ENCODE data around the gene DNAI2.

Gene DNAI2

DNA sequence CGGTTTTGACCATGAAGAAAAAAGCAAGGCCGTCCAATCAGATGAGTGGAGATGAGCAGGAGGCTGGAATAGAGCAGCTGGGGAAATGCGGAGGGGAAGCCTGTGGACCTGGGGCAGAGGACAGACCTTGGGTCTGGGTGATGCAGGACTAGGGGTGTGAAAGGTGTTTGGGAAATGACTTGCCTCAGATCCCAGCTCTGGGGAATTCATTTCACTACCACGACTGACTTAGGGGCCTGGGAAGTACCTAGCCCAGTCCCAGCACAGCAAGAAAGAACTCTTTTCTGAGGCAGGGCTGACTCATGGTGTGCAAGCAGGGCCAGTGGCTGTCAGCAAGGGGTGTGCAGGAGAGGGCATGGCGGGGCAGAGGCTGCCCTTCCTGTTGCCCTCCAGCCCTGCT is 14.8 kb downstream of the DNAI2 start:
- no peak for TF ChIP-seq ZFX (IDR thresholded peaks at IDR 0.05)
- TF ChIP-seq, protein P1, sequence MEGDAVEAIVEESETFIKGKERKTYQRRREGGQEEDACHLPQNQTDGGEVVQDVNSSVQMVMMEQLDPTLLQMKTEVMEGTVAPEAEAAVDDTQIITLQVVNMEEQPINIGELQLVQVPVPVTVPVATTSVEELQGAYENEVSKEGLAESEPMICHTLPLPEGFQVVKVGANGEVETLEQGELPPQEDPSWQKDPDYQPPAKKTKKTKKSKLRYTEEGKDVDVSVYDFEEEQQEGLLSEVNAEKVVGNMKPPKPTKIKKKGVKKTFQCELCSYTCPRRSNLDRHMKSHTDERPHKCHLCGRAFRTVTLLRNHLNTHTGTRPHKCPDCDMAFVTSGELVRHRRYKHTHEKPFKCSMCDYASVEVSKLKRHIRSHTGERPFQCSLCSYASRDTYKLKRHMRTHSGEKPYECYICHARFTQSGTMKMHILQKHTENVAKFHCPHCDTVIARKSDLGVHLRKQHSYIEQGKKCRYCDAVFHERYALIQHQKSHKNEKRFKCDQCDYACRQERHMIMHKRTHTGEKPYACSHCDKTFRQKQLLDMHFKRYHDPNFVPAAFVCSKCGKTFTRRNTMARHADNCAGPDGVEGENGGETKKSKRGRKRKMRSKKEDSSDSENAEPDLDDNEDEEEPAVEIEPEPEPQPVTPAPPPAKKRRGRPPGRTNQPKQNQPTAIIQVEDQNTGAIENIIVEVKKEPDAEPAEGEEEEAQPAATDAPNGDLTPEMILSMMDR (conservative IDR thresholded peaks at IDR 0.05): no peak
- H3K27ac ChIP-seq: no peak overlapping the region

DNA sequence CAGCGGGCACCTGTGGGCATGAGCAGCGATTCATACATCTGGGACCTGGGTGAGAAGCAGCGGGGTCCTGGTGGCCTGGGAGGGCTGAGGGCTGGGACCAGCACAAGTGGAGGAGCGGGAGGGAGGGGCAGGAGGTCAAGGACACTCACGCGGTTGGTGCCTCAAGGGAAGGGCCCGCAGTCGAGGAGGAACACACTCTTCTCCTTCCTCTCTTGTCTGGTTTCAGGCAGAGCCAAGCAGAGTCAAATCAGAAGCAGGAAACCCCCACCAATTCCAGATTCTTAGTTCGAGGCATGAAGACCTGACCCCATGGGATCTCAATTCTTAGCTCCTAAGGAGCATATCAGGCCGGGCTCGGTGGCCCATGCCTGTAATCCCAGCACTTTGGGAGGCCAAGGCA is 15.7 kb downstream of the DNAI2 start:
- H3K27ac ChIP-seq: no peak overlapping the region
- TF ChIP-seq ZFX (IDR thresholded peaks at IDR 0.05): no peak
- TF ChIP-seq, protein P1 (conservative IDR thresholded peaks at IDR 0.05): no peak

DNA sequence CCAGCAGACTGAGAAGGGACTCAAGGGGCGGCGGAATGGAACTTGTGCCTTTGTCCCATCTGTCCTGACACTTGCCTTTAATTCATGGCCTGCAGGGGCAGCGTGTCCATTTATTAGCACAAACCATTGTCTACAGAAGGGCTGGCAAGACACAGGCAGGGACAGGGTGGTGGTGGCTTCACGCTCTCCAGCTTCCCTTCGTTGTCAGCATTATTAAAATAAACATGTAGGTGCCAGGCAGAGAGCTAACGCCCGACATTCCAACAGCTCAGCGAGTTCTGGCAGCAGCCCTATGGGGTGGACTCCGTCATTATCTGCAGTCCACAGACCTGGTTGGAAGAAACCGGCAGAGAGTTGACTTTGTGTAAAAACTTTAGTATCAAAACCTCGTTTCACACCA is 16.3 kb downstream of the DNAI2 start:
- TF ChIP-seq, protein P1 (conservative IDR thresholded peaks at IDR 0.05): no peak; the same call in 1 of the 2 replicates
- TF ChIP-seq ZFX (IDR thresholded peaks at IDR 0.05): no peak
- no peak overlapping the region for H3K27ac ChIP-seq

DNA sequence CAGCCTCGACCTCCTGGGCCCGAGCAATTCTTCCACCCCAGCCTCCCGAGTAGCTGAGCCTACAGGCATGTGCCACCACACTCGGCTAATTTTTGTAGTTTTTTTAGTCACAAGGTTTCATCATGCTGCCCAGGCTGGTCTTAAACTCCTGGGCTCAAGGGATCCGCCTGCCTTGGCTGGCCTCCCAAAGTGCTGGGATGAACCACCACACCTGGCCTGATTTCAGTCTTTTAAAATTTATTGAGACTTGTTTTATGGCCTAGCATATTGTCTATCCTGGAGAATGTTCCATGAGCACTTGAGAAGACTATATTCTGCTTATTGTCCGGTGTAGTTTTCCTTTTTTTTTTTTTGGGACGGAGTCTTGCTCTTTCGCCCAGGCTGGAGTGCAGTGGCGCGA is 18.5 kb downstream of the DNAI2 start:
- TF ChIP-seq ZFX (IDR thresholded peaks at IDR 0.05): no peak
- TF ChIP-seq, protein P1 (conservative IDR thresholded peaks at IDR 0.05): no peak
- peak overlapping the region; percentile 8; the same call in 1 of the 2 replicates for H3K27ac ChIP-seq

DNA sequence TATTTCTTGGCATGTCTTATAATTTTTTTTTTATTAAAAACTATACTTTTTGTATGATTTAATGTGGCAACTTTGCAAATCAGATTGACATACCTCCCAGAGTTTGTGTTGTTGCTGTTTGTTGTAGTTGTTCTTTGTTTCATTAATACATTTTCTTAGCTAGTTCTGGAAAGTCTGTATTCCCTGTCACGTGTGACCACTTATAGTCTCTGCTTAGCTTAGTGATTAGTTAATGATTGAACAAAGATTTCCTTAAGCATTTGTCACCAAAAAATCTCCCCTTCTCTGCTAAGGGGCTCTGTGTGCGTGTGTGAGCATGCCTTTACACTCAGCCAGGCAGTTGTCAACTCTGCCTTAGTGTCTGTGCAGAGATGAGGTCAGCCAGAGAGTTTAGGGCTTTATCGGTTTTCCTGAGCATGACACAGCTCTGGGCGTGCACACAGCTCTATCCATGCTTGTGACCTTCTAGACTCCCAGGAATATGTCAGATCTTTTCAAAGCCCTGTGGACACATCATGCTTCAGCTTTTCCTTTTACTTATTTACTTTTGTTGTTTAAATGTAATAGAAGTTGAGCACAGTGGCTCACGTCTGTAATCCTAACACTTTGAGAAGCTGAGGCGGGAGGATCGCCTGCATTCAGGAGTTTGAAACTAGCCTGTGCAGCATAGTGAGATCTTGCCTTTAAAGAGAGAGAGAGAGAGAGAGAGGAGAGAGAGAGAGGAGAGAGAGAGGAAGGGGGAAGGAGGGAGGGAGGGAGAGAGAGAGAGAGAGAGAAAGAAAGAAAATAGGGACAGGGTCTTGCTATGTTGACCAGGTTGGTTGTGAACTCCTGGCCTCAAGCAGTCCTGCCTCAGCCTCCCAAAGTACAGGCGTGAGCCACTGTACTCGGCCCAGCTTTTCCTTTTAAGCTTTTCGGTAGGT is 21.9 kb downstream of the DNAI2 start:
- H3K27ac ChIP-seq: no peak overlapping the region

DNA sequence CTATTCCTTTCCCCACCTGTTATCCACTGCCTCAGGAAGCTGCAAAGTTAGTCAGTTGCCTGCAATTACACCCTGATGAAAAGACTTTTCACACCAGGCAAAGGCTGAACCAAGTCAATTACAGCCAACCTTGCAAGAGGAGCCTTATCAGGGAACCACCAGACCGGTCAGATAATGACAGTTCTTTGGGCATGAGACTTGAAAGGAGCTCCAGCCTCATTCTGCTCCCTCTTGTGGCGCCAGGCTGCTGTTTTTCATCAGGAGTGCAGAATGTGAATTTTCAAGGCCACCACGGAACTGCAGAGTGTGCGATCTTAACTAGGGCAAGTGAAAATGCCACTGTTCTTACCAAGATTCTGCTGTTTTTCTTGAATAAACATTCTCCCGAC is 22.5 kb downstream of the DNAI2 start:
- no peak for TF ChIP-seq ZFX (IDR thresholded peaks at IDR 0.05)
- TF ChIP-seq, protein P1 (conservative IDR thresholded peaks at IDR 0.05): peak; percentile 69
- H3K27ac ChIP-seq: no peak overlapping the region

More for the DNA sequence above, 21.9 kb downstream of the DNAI2 start:
- no peak for TF ChIP-seq ZFX (IDR thresholded peaks at IDR 0.05)
- TF ChIP-seq, protein P1 (conservative IDR thresholded peaks at IDR 0.05): no peak

DNA sequence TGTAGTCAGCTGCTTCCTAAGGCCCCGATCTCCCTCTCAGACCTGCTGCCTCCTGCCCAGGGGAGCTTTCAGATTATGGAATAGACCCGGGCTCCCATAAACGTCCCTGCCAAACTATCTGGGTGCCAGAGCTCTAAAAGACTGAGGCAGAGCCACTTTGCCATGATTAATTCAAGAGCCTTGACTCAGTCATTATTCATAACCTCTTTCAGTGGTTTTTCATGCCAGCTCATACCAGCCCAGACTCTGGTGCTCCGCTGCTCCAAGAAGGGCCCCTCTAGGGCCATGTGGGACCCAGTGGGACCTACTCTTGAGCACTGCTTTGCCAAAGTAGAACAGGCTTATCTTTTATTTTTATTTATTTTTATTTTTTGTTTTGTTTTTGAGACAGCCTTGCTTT is 23.9 kb downstream of the DNAI2 start:
- no peak overlapping the region for H3K27ac ChIP-seq
- TF ChIP-seq ZFX (IDR thresholded peaks at IDR 0.05): no peak
- TF ChIP-seq, protein P1 (conservative IDR thresholded peaks at IDR 0.05): no peak

All from C4-2B (cell line).